Measurements from ENCODE around the gene KLF13. TPM values are rescaled to one million over a fixed set of nuclear protein-coding genes. Genes with fewer than 3 reads are reported as not detected.
A peak's percentile ranks its signal among the peaks of the same experiment; 100 is the strongest.

KLF13 gene
- total and polyA plus RNA-seq, 2 experiments from 2014 or later: 23.5 to 28.6 TPM

DNA sequence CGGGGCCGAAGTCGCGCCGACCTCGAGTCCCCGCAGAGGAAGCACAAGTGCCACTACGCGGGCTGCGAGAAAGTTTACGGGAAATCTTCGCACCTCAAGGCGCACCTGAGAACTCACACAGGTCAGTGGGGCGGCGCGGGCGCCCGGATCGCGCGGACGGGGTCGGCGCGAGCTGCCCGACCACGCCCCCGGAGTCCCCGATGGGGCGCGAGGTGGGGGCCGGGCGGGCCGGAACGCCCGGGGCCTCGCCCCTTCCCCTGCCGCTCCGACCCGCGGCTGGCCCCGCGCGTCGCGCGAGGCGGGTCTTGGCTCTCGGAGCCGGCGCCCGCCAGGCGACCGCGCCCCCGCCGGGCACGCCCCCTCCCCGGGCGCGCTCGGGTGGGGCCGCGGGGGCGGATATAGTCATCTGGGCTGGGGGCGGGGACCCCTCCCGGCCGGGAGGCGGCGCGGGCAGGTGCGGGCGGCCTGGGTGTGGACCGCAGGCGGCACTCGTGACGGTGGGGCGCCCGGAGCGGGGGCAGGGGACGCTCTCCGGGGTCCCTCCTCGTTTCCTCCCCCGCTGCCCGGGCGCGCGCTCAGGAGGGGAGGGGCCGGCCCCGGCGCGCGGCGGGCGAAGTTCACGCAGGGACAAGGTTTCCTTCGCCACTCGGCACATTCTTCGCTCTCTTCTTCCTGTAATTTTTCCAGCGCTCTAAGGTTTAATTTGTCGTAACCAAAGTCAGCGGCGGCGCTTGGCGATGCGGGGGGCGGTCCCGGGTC is 1.2 kb downstream of the KLF13 start:
- DNase-seq (ENCODE audit: low spot score) (peak; percentile 60), ATAC-seq (no peak)
- Histone ChIP-seq H3K27me3 (ENCODE audit: insufficient read depth) (peaks cover 16% of the 10 kb centered on the region; the same call in 1 of the 2 replicates), H3K79me2 (replicated peaks; ENCODE audit: insufficient read depth) (peaks cover 41% of the 10 kb centered on the region), H3K27ac (ENCODE audit: low read depth) (no peak overlapping the region), H3K4me1 (ENCODE audit: insufficient read depth) (peaks cover 26% of the 10 kb centered on the region), H4K20me1 (replicated peaks; ENCODE audit: insufficient read depth) (peaks cover 25% of the 10 kb centered on the region; the same call in 1 of the 2 replicates), H3F3A (replicated peaks; ENCODE audit: low read depth) (0 out of 2 replicates have a peak, but pooled peaks cover 4% of the 10 kb centered on the region), H3K4me3 (peak overlapping the region; percentile 70), H2AFZ (no peak overlapping the region), H3K9me2 (ENCODE audit: insufficient read depth) (no peaks in the 10 kb centered on the region), H3K4me2 (peak overlapping the region; percentile 88), H3K36me3 (ENCODE audit: insufficient read depth) (no peaks in the 10 kb centered on the region)
- Mint-ChIP-seq H3K4me3 (peak overlapping the region; percentile 86; the same call in 2 of the 3 replicates), H3K4me1 (peaks cover 44% of the 10 kb centered on the region), H3K36me3 (ENCODE audit: low read depth) (no peaks in the 10 kb centered on the region; the same call in 2 of the 3 replicates), H3K27ac (no peak overlapping the region), H3K9me3 (no peaks in the 10 kb centered on the region; the same call in 2 of the 3 replicates), H3K27me3 (ENCODE audit: insufficient read depth, low read depth, poor library complexity) (peaks cover 6% of the 10 kb centered on the region)
- no peak for TF ChIP-seq NANOG (IDR thresholded peaks at IDR 0.05; ENCODE audit: borderline replicate concordance)

- Histone ChIP-seq H3K27ac (ENCODE audit: low read depth) (no peak overlapping the region), H4K20me1 (replicated peaks; ENCODE audit: insufficient read depth) (peaks cover 27% of the 10 kb centered on the region; the same call in 1 of the 2 replicates), H3K4me2 (peak overlapping the region; percentile 88), H2AFZ (no peak overlapping the region), H3K36me3 (ENCODE audit: insufficient read depth) (no peaks in the 10 kb centered on the region), H3K79me2 (replicated peaks; ENCODE audit: insufficient read depth) (peaks cover 47% of the 10 kb centered on the region), H3K4me1 (ENCODE audit: insufficient read depth) (peaks cover 28% of the 10 kb centered on the region), H3K4me3 (peak overlapping the region; percentile 70), H3F3A (replicated peaks; ENCODE audit: low read depth) (0 out of 2 replicates have a peak, but pooled peaks cover 4% of the 10 kb centered on the region), H3K27me3 (ENCODE audit: insufficient read depth) (peaks cover 16% of the 10 kb centered on the region; the same call in 1 of the 2 replicates), H3K9me2 (ENCODE audit: insufficient read depth) (no peaks in the 10 kb centered on the region)
- Mint-ChIP-seq H3K27me3 (ENCODE audit: insufficient read depth, low read depth, poor library complexity) (peaks cover 6% of the 10 kb centered on the region), H3K27ac (0 out of 2 replicates have a peak overlapping the region, but pooled peaks have one; percentile 33), H3K4me1 (peaks cover 44% of the 10 kb centered on the region), H3K9me3 (no peaks in the 10 kb centered on the region; the same call in 2 of the 3 replicates), H3K4me3 (peak overlapping the region; percentile 86), H3K36me3 (ENCODE audit: low read depth) (no peaks in the 10 kb centered on the region; the same call in 2 of the 3 replicates)
- no peak for DNase-seq (ENCODE audit: low spot score)
- peak; percentile 8 for ATAC-seq
- TF ChIP-seq NANOG (IDR thresholded peaks at IDR 0.05; ENCODE audit: borderline replicate concordance) (no peak), REST (IDR thresholded peaks at IDR 0.05; ENCODE audit: unreplicated experiment) (no peak), POLR2AphosphoS5 (IDR thresholded peaks at IDR 0.05; ENCODE audit: low read depth) (no peak), ZNF114 (CRISPR knock-in tag; IDR thresholded peaks at IDR 0.05) (no peak), CREB1 (CRISPR knock-in tag; IDR thresholded peaks at IDR 0.05; ENCODE audit: low read depth) (no peak), EZH2 (IDR thresholded peaks at IDR 0.05; ENCODE audit: low read depth, unreplicated experiment) (no peak), EZH2phosphoT487 (IDR thresholded peaks at IDR 0.05; ENCODE audit: unreplicated experiment) (no peak), ZNF331 (CRISPR knock-in tag; IDR thresholded peaks at IDR 0.05; ENCODE audit: low read depth) (no peak)
- TF ChIP-seq, protein P1, sequence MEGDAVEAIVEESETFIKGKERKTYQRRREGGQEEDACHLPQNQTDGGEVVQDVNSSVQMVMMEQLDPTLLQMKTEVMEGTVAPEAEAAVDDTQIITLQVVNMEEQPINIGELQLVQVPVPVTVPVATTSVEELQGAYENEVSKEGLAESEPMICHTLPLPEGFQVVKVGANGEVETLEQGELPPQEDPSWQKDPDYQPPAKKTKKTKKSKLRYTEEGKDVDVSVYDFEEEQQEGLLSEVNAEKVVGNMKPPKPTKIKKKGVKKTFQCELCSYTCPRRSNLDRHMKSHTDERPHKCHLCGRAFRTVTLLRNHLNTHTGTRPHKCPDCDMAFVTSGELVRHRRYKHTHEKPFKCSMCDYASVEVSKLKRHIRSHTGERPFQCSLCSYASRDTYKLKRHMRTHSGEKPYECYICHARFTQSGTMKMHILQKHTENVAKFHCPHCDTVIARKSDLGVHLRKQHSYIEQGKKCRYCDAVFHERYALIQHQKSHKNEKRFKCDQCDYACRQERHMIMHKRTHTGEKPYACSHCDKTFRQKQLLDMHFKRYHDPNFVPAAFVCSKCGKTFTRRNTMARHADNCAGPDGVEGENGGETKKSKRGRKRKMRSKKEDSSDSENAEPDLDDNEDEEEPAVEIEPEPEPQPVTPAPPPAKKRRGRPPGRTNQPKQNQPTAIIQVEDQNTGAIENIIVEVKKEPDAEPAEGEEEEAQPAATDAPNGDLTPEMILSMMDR (conservative IDR thresholded peaks at IDR 0.05; ENCODE audit: low read depth in 2 of 2): no peak
- TF ChIP-seq, protein P2, sequence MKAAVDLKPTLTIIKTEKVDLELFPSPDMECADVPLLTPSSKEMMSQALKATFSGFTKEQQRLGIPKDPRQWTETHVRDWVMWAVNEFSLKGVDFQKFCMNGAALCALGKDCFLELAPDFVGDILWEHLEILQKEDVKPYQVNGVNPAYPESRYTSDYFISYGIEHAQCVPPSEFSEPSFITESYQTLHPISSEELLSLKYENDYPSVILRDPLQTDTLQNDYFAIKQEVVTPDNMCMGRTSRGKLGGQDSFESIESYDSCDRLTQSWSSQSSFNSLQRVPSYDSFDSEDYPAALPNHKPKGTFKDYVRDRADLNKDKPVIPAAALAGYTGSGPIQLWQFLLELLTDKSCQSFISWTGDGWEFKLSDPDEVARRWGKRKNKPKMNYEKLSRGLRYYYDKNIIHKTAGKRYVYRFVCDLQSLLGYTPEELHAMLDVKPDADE (IDR thresholded peaks at IDR 0.05): no peak
Measured at GRCh38 chr15:31328428-31328968, 1.9 kb downstream of the KLF13 start.
